Prostate gland (tissue), 2 donors: ENCODE measurements around the gene RNF144B. TPM values are rescaled to one million over a fixed set of nuclear protein-coding genes. Genes with fewer than 3 reads are reported as not detected.

Experiments used
- DNase-seq: peaks from one replicate; pipeline ENCODE4 v3.0.0-alpha.2; 2019; ENCODE audit warnings: low spot score
- H3K27ac ChIP-seq, 2 donors: fragments of 200-600 bp; sonication (generic); 2 replicates each; pipeline ENCODE4 v1.5.1; 2017 to 2019
- H3K27me3 ChIP-seq: fragments of 200-600 bp; sonication (generic); replicated peaks from 2 replicates; pipeline ENCODE4 v1.5.1; 2019; ENCODE audit not compliant: insufficient read depth
- H3K36me3 ChIP-seq, 2 donors: fragments of 200-600 bp; sonication (generic); 1 replicate in 1 of 2; 2 replicates in 1 of 2; pipeline versions ENCODE4 v1.5.1 to v1.8.1; 2017 to 2019
- H3K4me1 ChIP-seq: fragments of 200-600 bp; sonication (generic); replicated peaks from 2 replicates; pipeline ENCODE4 v1.5.1; 2019
- H3K4me3 ChIP-seq, 2 donors: fragments of 200-600 bp; sonication (generic); 2 replicates each; pipeline ENCODE4 v1.5.1; 2017 to 2019
- H3K9me3 ChIP-seq: fragments of 200-600 bp; sonication (generic); 2 replicates; pipeline ENCODE4 v1.5.1; 2017
- POLR2A ChIP-seq: fragments of 450-650 bp; IDR thresholded peaks from one replicate; pipeline ENCODE4 v1.6.1; 2016; ENCODE audit warnings: antibody characterized with exemption, mild to moderate bottlenecking
- POLR2AphosphoS5 ChIP-seq: sonication (generic); formaldehyde crosslinking; IDR thresholded peaks from one replicate; pipeline ENCODE4 v1.6.1; 2017; ENCODE audit warnings: antibody characterized with exemption
- WGBS: methylation state at CpG from one replicate; pipeline ENCODE4 v1.1.5; 2018; 5-methylcytosine and 5-hydroxymethylcytosine counted together
- intact Hi-C: fragments of 100-400 bp; cut with DNase I; formaldehyde crosslinking; loops from one replicate; pipeline ENCODE4 v1.14.2; 2022
- total RNA-seq, 2 donors: library from RNA; depleted of rRNA; stranded (reverse); fragments of >200 nt; gene quantifications; one replicate each; pipeline ENCODE4 v1.1.0, GENCODE V29; 2016
- TF ChIP-seq, protein P1 (sequence below), 4 experiments: fragments of 200-600 bp in 2 of 4; fragments of 450-650 bp in 2 of 4; sonication (generic) in 2 of 4; IDR thresholded peaks; 1 replicate in 3 of 4; 2 replicates in 1 of 4; pipeline ENCODE4 v1.5.1; 2016 to 2019; ENCODE audit warnings: antibody characterized with exemption in 4 of 4, mild to moderate bottlenecking in 2 of 4, moderate library complexity in 2 of 4

Gene RNF144B
- total RNA-seq, 2 donors from 2014 or later = 25.3 to 50.8 TPM

DNA sequence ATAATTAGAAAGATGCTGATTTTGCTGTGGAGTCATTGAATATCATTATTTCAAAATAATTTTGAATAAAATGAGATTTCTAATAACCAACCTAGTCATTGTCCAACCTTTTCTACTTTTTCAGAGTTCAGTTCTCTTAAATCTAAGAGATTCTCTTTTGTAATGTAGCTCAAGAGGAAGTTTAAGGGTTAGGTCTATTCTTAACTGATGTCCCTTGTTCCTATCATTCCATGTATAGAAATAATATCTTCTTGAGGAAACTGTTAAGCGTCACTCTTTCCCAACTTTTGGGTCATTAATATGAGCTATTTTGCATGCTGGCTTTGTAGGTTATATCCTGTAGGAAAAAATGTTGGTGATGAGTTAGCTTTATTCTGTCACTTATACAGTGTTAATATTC, 27.0 kb downstream of the RNF144B start:
- intact Hi-C loops = no loop called here
- WGBS = 86% methylated on average over 1 of the region's 1 CpG
- H3K4me1 ChIP-seq = no peaks in the 10 kb centered on the region

DNA sequence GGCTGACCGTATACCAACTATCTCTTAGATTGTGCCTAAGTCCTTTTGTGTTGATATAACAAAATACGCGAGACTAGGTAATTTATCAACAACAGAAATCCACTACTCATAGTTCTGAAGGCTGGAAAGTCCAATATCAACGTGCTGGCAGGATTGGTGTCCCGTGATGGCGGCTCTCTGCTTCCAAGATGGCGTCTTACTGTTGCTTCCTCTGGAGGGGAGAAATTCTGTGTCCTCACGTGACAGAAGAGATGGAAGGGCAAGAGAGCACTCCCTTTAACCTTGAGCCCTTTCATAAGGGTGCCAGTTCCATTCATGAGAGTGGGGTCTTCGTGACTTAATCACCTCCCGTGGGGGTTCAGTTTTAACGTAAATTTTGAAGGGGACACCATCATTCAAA, 28.1 kb downstream of the RNF144B start:
- no peaks in the 10 kb centered on the region for H3K36me3 ChIP-seq
- H3K9me3 ChIP-seq = no peaks in the 10 kb centered on the region
- intact Hi-C loops = no loop called here
- WGBS = 95% methylated on average over 11 of the region's 11 CpGs
- H3K4me1 ChIP-seq = no peaks in the 10 kb centered on the region
- no peak for TF ChIP-seq POLR2A
- TF ChIP-seq POLR2AphosphoS5 = no peak
- TF ChIP-seq, protein P1, sequence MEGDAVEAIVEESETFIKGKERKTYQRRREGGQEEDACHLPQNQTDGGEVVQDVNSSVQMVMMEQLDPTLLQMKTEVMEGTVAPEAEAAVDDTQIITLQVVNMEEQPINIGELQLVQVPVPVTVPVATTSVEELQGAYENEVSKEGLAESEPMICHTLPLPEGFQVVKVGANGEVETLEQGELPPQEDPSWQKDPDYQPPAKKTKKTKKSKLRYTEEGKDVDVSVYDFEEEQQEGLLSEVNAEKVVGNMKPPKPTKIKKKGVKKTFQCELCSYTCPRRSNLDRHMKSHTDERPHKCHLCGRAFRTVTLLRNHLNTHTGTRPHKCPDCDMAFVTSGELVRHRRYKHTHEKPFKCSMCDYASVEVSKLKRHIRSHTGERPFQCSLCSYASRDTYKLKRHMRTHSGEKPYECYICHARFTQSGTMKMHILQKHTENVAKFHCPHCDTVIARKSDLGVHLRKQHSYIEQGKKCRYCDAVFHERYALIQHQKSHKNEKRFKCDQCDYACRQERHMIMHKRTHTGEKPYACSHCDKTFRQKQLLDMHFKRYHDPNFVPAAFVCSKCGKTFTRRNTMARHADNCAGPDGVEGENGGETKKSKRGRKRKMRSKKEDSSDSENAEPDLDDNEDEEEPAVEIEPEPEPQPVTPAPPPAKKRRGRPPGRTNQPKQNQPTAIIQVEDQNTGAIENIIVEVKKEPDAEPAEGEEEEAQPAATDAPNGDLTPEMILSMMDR (IDR thresholded peaks at IDR 0.05) = no peak
- DNase-seq = no peak
- no peaks in the 10 kb centered on the region for H3K27me3 ChIP-seq
- H3K4me3 ChIP-seq = no peak overlapping the region
- H3K27ac ChIP-seq = no peak overlapping the region

More for the DNA sequence above, 27.0 kb downstream of the RNF144B start:
- Histone ChIP-seq H3K27me3 (no peaks in the 10 kb centered on the region), H3K36me3 (no peaks in the 10 kb centered on the region), H3K27ac (no peak overlapping the region), H3K4me3 (no peak overlapping the region), H3K9me3 (no peaks in the 10 kb centered on the region)
- no peak for DNase-seq
- TF ChIP-seq POLR2AphosphoS5 (no peak), POLR2A (no peak)
- TF ChIP-seq, protein P1 (IDR thresholded peaks at IDR 0.05) = no peak

DNA sequence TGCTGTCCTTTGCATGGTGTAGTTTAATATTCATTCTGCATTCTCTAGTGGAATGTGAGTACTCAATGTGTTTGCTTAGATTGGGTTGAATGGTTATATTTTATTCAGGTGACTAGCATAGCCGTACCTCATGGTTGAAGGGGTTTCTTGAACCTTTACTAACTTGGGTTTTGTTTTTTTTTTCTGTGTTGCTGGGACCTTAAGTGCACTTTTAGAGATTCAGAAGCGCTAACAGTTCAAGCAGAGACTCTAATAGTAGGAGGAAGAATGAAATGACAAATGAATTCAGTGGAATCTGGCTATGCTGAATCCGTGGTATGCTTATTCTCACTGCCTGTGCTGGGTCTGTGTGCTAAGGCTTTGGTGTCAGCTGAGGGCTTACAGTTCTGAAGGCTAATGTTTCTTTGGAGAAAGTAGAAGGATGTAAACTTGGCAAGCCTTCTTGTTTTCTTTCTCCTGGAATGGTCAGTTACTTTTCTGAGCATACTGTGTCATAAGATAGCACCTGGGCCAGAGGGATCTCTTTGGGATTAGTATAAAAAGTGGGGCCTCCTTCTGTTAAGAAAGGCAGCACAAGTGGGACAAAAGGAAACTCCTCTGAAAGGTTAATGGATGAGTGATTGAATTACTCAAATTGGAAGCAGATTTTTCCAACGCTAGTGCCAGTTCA, 28.7 kb downstream of the RNF144B start:
- H3K27me3 ChIP-seq = no peaks in the 10 kb centered on the region
- no peak for DNase-seq
- intact Hi-C loops = no loop called here
- no peak overlapping the region for H3K27ac ChIP-seq
- no peaks in the 10 kb centered on the region for H3K4me1 ChIP-seq
- WGBS = 62% methylated on average over 4 of the region's 4 CpGs
- no peak overlapping the region for H3K4me3 ChIP-seq
- no peaks in the 10 kb centered on the region for H3K36me3 ChIP-seq
- no peaks in the 10 kb centered on the region for H3K9me3 ChIP-seq
- TF ChIP-seq POLR2AphosphoS5 (no peak), POLR2A (no peak)
- TF ChIP-seq, protein P1 (IDR thresholded peaks at IDR 0.05) = no peak

DNA sequence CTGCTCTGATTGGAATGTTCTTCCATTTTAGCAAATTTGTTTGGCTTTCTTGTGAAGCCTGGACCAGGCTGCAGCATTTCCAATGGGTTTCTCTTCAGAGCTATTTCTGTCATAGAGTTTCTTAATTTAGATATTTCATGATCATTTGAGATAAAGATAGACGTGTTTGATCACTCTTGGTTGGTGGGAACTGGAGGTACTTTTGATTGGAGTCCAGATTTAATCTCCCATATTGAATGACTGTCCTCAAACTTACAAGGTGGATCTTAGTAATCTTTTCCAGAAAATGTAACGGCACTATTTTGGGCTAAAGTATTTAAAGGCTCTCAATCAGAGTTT, 29.2 kb downstream of the RNF144B start:
- Histone ChIP-seq H3K4me1 (no peaks in the 10 kb centered on the region), H3K4me3 (no peak overlapping the region), H3K27me3 (no peaks in the 10 kb centered on the region), H3K27ac (no peak overlapping the region), H3K36me3 (no peaks in the 10 kb centered on the region), H3K9me3 (no peaks in the 10 kb centered on the region)
- WGBS = 64% methylated on average over 2 of the region's 2 CpGs
- TF ChIP-seq POLR2AphosphoS5 (no peak), POLR2A (no peak)
- TF ChIP-seq, protein P1 (IDR thresholded peaks at IDR 0.05) = no peak
- intact Hi-C loops = no loop called here
- DNase-seq = no peak

DNA sequence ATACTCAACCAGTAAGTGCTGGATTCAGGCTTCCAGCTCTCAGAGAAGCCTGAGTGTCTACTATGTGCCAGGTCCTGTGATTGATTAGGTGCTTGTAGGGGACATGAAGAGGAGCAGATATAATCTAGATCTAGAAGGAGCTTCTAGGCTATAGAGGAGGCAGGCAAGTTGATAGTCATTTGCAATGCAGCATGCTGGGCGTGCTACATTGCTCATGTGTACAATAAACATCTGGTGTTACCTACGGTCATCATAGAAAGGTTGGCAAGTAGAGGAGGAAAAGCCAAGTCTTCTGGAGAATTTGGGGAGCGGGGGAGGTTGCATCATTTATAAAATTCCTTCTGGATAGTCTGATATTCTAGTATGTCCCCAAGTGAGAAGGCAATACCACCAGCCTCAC, 33.2 kb downstream of the RNF144B start:
- Histone ChIP-seq H3K9me3 (no peaks in the 10 kb centered on the region), H3K27me3 (no peaks in the 10 kb centered on the region), H3K4me3 (no peak overlapping the region), H3K36me3 (no peaks in the 10 kb centered on the region), H3K4me1 (peaks cover under 1% of the 10 kb centered on the region), H3K27ac (no peak overlapping the region)
- intact Hi-C loops = no loop called here
- 92% methylated on average over 3 of the region's 3 CpGs for WGBS
- no peak for DNase-seq
- TF ChIP-seq POLR2AphosphoS5 (no peak), POLR2A (no peak)
- TF ChIP-seq, protein P1 (IDR thresholded peaks at IDR 0.05) = no peak
